Panc1 (cell line): ENCODE results near the gene MYO16. TPM values are rescaled to one million over a fixed set of nuclear protein-coding genes. Genes with fewer than 3 reads are reported as not detected.

Experiments
- ATAC-seq: fragments of 200-7000 bp; cut with Tn5 transposase; 2 replicates; pipeline ENCODE4 v1.9.1; 2020; ENCODE audit warnings: mild to moderate bottlenecking, moderate library complexity
- BruUV-seq: library from RNA; stranded (reverse); fragments of 400-500 nt; replicated peaks from 2 replicates; lab custom pipeline; 2021; lab: Mats Ljungman, UMichigan
- CTCF ChIA-PET: fragments of 300-600 bp; sonication (Branson Sonifier 250); formaldehyde crosslinking; loops from one replicate; lab custom pipeline; 2022; ENCODE audit warnings: antibody characterized with exemption; lab: Charles Lee
- POLR2A ChIA-PET: fragments of 300-600 bp; sonication (Branson Sonifier 250); formaldehyde crosslinking; loops from one replicate; lab custom pipeline; 2022; ENCODE audit warnings: antibody characterized with exemption; lab: Charles Lee
- DNase-seq: peaks from one replicate; pipeline ENCODE4 v3.0.0-alpha.2; 2010; ENCODE audit warnings: low read depth, low spot score
- H3K27ac ChIP-seq: 2 replicates; pipeline ENCODE4 v1.5.1; 2011; ENCODE audit warnings: mild to moderate bottlenecking, low read length, inconsistent platforms
- H3K27me3 ChIP-seq: fragments of 200-500 bp; sonication (Bioruptor generic); 2 replicates; pipeline ENCODE4 v1.6.0; 2014; ENCODE audit warnings: low read length, inconsistent platforms; ENCODE audit not compliant: control insufficient read depth, insufficient read depth
- H3K36me3 ChIP-seq: fragments of 200-500 bp; sonication (Bioruptor generic); 2 replicates; pipeline ENCODE4 v1.5.1; 2014; ENCODE audit warnings: inconsistent platforms, mild to moderate bottlenecking, low read length, moderate library complexity; ENCODE audit not compliant: control insufficient read depth, insufficient read depth
- H3K4me1 ChIP-seq: 2 replicates; pipeline ENCODE4 v1.5.1; 2011; ENCODE audit warnings: inconsistent platforms, mild to moderate bottlenecking, low read length, moderate library complexity; ENCODE audit not compliant: control insufficient read depth, insufficient read depth
- H3K4me3 ChIP-seq, 2 experiments: 2 replicates each; pipeline ENCODE4 v1.5.1; 2011 to 2012; ENCODE audit warnings: low read depth in 2 of 2, low read length in 2 of 2, mild to moderate bottlenecking in 2 of 2, inconsistent platforms in 1 of 2, moderate library complexity in 1 of 2
- H3K9me3 ChIP-seq: fragments of 200-500 bp; sonication (Bioruptor generic); 2 replicates; pipeline ENCODE4 v1.5.1; 2014; ENCODE audit warnings: low read depth, mild to moderate bottlenecking, inconsistent platforms, low read length, moderate library complexity; ENCODE audit not compliant: control insufficient read depth, insufficient read depth
- POLR2AphosphoS5 ChIP-seq: IDR thresholded peaks from 2 replicates; pipeline ENCODE4 v1.6.1; 2012; ENCODE audit warnings: mild to moderate bottlenecking, low read depth, low read length, moderate library complexity
- SIN3A ChIP-seq: IDR thresholded peaks from 2 replicates; pipeline ENCODE4 v1.6.1; 2012; ENCODE audit warnings: low read depth, mild to moderate bottlenecking, low read length, moderate library complexity, borderline replicate concordance; ENCODE audit not compliant: insufficient read depth
- TCF7L2 ChIP-seq: IDR thresholded peaks from 2 replicates; pipeline ENCODE4 v1.6.1; 2011; ENCODE audit warnings: mild to moderate bottlenecking, low read depth, low read length, inconsistent platforms
- in situ Hi-C: cut with HindIII; loops from 2 replicates; pipeline ENCODE4 v1.10.0; 2016; ENCODE audit warnings: low sequenced_read_pairs, low pct_unique_long_range_greater_than_20kb
- intact Hi-C: fragments of 100-400 bp; cut with micrococcal nuclease; formaldehyde crosslinking; loops from one replicate; pipeline ENCODE4 v1.10.0; 2022; ENCODE audit not compliant: unreplicated experiment
- total RNA-seq: library from RNA; stranded (reverse); gene quantifications from one replicate; pipeline ENCODE4 v1.2.1, GENCODE V29; 2021; ENCODE audit not compliant: unreplicated experiment
- TF ChIP-seq, protein P1 (sequence below): fragments of 450-650 bp; IDR thresholded peaks from 2 replicates; pipeline ENCODE4 v1.5.1; 2017; ENCODE audit warnings: mild to moderate bottlenecking
- TF ChIP-seq, protein P2 (sequence below), 2 experiments: IDR thresholded peaks; 2 replicates each; pipeline ENCODE4 v1.6.1; 2011 to 2012; ENCODE audit warnings: low read depth in 2 of 2, control low read depth in 1 of 2, low read length in 1 of 2, mild to moderate bottlenecking in 1 of 2, moderate library complexity in 1 of 2; ENCODE audit not compliant: insufficient read depth in 1 of 2

Gene MYO16
- total RNA-seq, 1 experiment from 2014 or later, result 0.08 TPM

DNA sequence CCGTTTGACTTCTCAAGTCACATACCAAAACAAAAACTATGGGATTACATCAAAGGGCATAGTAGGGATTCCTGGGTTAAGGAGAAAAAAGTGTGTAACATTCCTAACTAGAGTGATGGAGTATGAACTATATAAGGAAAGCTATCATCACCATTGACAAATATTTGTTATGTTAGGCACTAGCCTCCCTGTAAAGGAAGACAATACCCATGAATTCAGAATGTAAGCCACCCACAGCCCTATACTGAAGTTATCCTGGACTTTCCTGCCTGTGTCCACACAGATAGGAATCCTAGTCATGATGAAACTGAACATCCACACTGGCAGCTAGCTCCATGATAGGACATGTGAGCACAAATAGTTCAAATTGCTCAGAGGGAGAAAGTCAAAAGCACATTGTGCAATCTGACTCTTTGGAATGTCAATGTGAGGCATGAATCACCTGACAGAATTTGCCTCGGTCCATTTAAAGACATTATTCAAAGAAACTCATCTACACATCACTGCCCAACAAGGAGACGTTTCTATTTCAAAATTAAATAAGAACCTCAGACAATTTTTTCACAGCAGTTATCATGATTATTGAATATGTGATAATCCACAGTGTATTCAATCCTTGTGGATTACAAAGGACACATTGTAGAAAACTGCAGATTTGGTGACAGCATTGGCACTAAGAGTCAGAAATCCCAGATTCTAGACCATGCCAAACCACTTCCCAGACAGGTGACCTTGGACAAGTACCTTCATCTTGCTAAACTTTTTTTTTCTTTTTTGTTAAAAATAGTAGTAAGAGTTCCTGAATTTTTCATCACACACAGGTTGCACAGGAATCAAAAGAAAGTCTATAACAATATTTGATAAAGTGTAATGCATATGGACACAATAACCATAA, 627.7 kb downstream of the MYO16 start:
- no peaks in the 10 kb centered on the region for H3K27me3 ChIP-seq
- TF ChIP-seq POLR2AphosphoS5, result peak; percentile 20; the same call in 1 of the 2 replicates
- TF ChIP-seq TCF7L2, result peak; percentile 56
- TF ChIP-seq, protein P1, sequence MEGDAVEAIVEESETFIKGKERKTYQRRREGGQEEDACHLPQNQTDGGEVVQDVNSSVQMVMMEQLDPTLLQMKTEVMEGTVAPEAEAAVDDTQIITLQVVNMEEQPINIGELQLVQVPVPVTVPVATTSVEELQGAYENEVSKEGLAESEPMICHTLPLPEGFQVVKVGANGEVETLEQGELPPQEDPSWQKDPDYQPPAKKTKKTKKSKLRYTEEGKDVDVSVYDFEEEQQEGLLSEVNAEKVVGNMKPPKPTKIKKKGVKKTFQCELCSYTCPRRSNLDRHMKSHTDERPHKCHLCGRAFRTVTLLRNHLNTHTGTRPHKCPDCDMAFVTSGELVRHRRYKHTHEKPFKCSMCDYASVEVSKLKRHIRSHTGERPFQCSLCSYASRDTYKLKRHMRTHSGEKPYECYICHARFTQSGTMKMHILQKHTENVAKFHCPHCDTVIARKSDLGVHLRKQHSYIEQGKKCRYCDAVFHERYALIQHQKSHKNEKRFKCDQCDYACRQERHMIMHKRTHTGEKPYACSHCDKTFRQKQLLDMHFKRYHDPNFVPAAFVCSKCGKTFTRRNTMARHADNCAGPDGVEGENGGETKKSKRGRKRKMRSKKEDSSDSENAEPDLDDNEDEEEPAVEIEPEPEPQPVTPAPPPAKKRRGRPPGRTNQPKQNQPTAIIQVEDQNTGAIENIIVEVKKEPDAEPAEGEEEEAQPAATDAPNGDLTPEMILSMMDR, result no peak
- TF ChIP-seq, protein P2, sequence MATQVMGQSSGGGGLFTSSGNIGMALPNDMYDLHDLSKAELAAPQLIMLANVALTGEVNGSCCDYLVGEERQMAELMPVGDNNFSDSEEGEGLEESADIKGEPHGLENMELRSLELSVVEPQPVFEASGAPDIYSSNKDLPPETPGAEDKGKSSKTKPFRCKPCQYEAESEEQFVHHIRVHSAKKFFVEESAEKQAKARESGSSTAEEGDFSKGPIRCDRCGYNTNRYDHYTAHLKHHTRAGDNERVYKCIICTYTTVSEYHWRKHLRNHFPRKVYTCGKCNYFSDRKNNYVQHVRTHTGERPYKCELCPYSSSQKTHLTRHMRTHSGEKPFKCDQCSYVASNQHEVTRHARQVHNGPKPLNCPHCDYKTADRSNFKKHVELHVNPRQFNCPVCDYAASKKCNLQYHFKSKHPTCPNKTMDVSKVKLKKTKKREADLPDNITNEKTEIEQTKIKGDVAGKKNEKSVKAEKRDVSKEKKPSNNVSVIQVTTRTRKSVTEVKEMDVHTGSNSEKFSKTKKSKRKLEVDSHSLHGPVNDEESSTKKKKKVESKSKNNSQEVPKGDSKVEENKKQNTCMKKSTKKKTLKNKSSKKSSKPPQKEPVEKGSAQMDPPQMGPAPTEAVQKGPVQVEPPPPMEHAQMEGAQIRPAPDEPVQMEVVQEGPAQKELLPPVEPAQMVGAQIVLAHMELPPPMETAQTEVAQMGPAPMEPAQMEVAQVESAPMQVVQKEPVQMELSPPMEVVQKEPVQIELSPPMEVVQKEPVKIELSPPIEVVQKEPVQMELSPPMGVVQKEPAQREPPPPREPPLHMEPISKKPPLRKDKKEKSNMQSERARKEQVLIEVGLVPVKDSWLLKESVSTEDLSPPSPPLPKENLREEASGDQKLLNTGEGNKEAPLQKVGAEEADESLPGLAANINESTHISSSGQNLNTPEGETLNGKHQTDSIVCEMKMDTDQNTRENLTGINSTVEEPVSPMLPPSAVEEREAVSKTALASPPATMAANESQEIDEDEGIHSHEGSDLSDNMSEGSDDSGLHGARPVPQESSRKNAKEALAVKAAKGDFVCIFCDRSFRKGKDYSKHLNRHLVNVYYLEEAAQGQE (IDR thresholded peaks at IDR 0.05; ENCODE audit: insufficient read depth in 1 of 2, low read depth in 2 of 2, low read length in 1 of 2), result no peak
- TF ChIP-seq SIN3A, result no peak
- peak; percentile 87 for DNase-seq
- POLR2A ChIA-PET, result interaction anchor here (0.6 to 0.7 kb wide), 2 partner anchors 102 to 475 kb away, joined by 3 to 7 read pairs; no protein-coding TSS in a partner anchor
- peaks cover 32% of the 10 kb centered on the region for H3K4me1 ChIP-seq
- no peaks in the 10 kb centered on the region for H3K36me3 ChIP-seq
- H3K9me3 ChIP-seq, result peaks cover 3% of the 10 kb centered on the region; the same call in 1 of the 2 replicates
- in situ Hi-C loops (no loop called here), intact Hi-C loops (loop anchor here (5.0 kb wide), 1 partner anchor 110 kb away; no protein-coding TSS in a partner anchor)
- peak overlapping the region; percentile 92 for H3K27ac ChIP-seq
- CTCF ChIA-PET, result no interaction called here
- ATAC-seq, result peak; percentile 87
- BruUV-seq, result no TSS peak
- H3K4me3 ChIP-seq, result peak overlapping the region in 1 of 2 experiments; percentile 23; a peak in 2 of 4 replicates
